NCI-H510A treated with DMSO at 0.1 percent for 48 hours (cell line): ENCODE results near the gene GPRIN3.

Experiments
- DNase-seq: peaks from one replicate; lab custom pipeline; 2025; lab: John Stamatoyannopoulos, UW

The GPRIN3 gene

GRCh38 chr4:89307446-89308160, at the start of gene GPRIN3:
TSS of gene GPRIN3 (minus strand) at chr4:89307800. CDS start at chr4:89250110, 57,690 bp downstream.
- DNase-seq: peak; percentile 78

- no peak for DNase-seq
Measured at GRCh38 chr4:89357340-89357739, 49.7 kb upstream of the GPRIN3 start.

- DNase-seq: no peak
Measured at GRCh38 chr4:89356086-89356485, 48.5 kb upstream of the GPRIN3 start.

- DNase-seq: no peak
Measured at GRCh38 chr4:89353514-89353913, 45.9 kb upstream of the GPRIN3 start.

- DNase-seq: no peak
Measured at GRCh38 chr4:89352541-89352940, 44.9 kb upstream of the GPRIN3 start.

GRCh38 chr4:89351201-89351600, 43.6 kb upstream of the GPRIN3 start:
- no peak for DNase-seq

- no peak for DNase-seq
Measured at GRCh38 chr4:89347363-89348025, 39.9 kb upstream of the GPRIN3 start.

GRCh38 chr4:89344571-89344970, 37.0 kb upstream of the GPRIN3 start:
- DNase-seq: no peak

- no peak for DNase-seq
Measured at GRCh38 chr4:89338206-89338605, 30.6 kb upstream of the GPRIN3 start.

- DNase-seq: no peak
Measured at GRCh38 chr4:89337681-89338080, 30.1 kb upstream of the GPRIN3 start.

GRCh38 chr4:89336818-89337420, 29.3 kb upstream of the GPRIN3 start:
- DNase-seq: no peak

GRCh38 chr4:89334830-89335229, 27.2 kb upstream of the GPRIN3 start:
- DNase-seq: no peak

- no peak for DNase-seq
Measured at GRCh38 chr4:89334311-89334710, 26.7 kb upstream of the GPRIN3 start.

- peak; percentile 3 for DNase-seq
Measured at GRCh38 chr4:89331686-89332544, 24.3 kb upstream of the GPRIN3 start.

GRCh38 chr4:89331197-89331596, 23.6 kb upstream of the GPRIN3 start:
- no peak for DNase-seq

- DNase-seq: no peak
Measured at GRCh38 chr4:89329280-89329679, 21.7 kb upstream of the GPRIN3 start.

GRCh38 chr4:89324671-89325070, 17.1 kb upstream of the GPRIN3 start:
- no peak for DNase-seq

- no peak for DNase-seq
Measured at GRCh38 chr4:89322671-89323070, 15.1 kb upstream of the GPRIN3 start.

- DNase-seq: no peak
Measured at GRCh38 chr4:89319756-89320155, 12.2 kb upstream of the GPRIN3 start.

GRCh38 chr4:89316931-89317366, 9.3 kb upstream of the GPRIN3 start:
- DNase-seq: no peak

GRCh38 chr4:89316211-89316610, 8.6 kb upstream of the GPRIN3 start:
- DNase-seq: no peak

GRCh38 chr4:89314291-89314690, 6.7 kb upstream of the GPRIN3 start:
- DNase-seq: no peak
